ENCODE measurements around the gene CR1L. TPM values are rescaled to one million over a fixed set of nuclear protein-coding genes. Genes with fewer than 3 reads are reported as not detected.

Gene CR1L
- total RNA-seq, 1 donor from 2014 or later = 0.60 TPM

GRCh38 chr1:207669528-207670009 lies 24.6 kb downstream of the CR1L start:
- Mint-ChIP-seq H3K36me3 (ENCODE audit: low read depth) (no peaks in the 10 kb centered on the region), H3K27me3 (peaks cover 38% of the 10 kb centered on the region), H3K4me1 (peaks cover 18% of the 10 kb centered on the region), H3K4me3 (peak overlapping the region; percentile 66), H3K9me3 (peaks cover 12% of the 10 kb centered on the region), H3K27ac (no peak overlapping the region)
- CTCF ChIA-PET = no interaction called here
- intact Hi-C loops (cut with micrococcal nuclease) = no loop called here
- POLR2A ChIA-PET = no interaction called here
- TF ChIP-seq CTCF (IDR thresholded peaks at IDR 0.05) = no peak
- ATAC-seq (ENCODE audit: low read depth) (no peak), DNase-seq (no peak)

- peaks cover 37% of the 10 kb centered on the region for H3K27me3 Mint-ChIP-seq
- POLR2A ChIA-PET = no interaction called here
- H3K4me1 Mint-ChIP-seq = peaks cover 18% of the 10 kb centered on the region
- no peaks in the 10 kb centered on the region for H3K36me3 Mint-ChIP-seq (ENCODE audit: low read depth)
- DNase-seq (no peak), ATAC-seq (ENCODE audit: low read depth) (peak; percentile 42)
- intact Hi-C loops (cut with micrococcal nuclease) = no loop called here
- H3K4me3 Mint-ChIP-seq = peak overlapping the region; percentile 66
- no peak for TF ChIP-seq CTCF (IDR thresholded peaks at IDR 0.05)
- CTCF ChIA-PET = no interaction called here
- H3K27ac Mint-ChIP-seq = peak overlapping the region; percentile 13
- H3K9me3 Mint-ChIP-seq = peaks cover 12% of the 10 kb centered on the region
Observed at GRCh38 chr1:207670192-207670591, 25.3 kb downstream of the CR1L start.

GRCh38 chr1:207670997-207671396 lies 26.1 kb downstream of the CR1L start:
- H3K27ac Mint-ChIP-seq = no peak overlapping the region
- H3K9me3 Mint-ChIP-seq = peaks cover 11% of the 10 kb centered on the region
- intact Hi-C loops (cut with micrococcal nuclease) = no loop called here
- H3K36me3 Mint-ChIP-seq (ENCODE audit: low read depth) = no peaks in the 10 kb centered on the region
- DNase-seq (no peak), ATAC-seq (ENCODE audit: low read depth) (no peak)
- peaks cover 20% of the 10 kb centered on the region for H3K4me1 Mint-ChIP-seq
- no peak for TF ChIP-seq CTCF (IDR thresholded peaks at IDR 0.05)
- ChIA-PET CTCF (no interaction called here), POLR2A (no interaction called here)
- peaks cover 35% of the 10 kb centered on the region for H3K27me3 Mint-ChIP-seq
- H3K4me3 Mint-ChIP-seq = no peak overlapping the region

- Mint-ChIP-seq H3K4me3 (no peak overlapping the region), H3K27ac (no peak overlapping the region), H3K27me3 (peaks cover 23% of the 10 kb centered on the region), H3K4me1 (peaks cover 20% of the 10 kb centered on the region), H3K36me3 (ENCODE audit: low read depth) (no peaks in the 10 kb centered on the region), H3K9me3 (no peaks in the 10 kb centered on the region)
- ChIA-PET CTCF (interaction anchor here (0.6 kb wide), 1 partner anchor 18 kb away, joined by 3 read pairs; no protein-coding TSS in a partner anchor), POLR2A (no interaction called here)
- ATAC-seq (ENCODE audit: low read depth) = no peak
- no peak for TF ChIP-seq CTCF (IDR thresholded peaks at IDR 0.05)
- DNase-seq = no peak
- intact Hi-C loops (cut with micrococcal nuclease) = loop anchor here (2.0 kb wide), 1 partner anchor 52 kb away; no protein-coding TSS in a partner anchor
Observed at GRCh38 chr1:207672522-207673130, 27.7 kb downstream of the CR1L start.

- CTCF ChIA-PET = no interaction called here
- Mint-ChIP-seq H3K36me3 (ENCODE audit: low read depth) (no peaks in the 10 kb centered on the region), H3K4me3 (no peak overlapping the region), H3K27ac (no peak overlapping the region), H3K27me3 (peaks cover 20% of the 10 kb centered on the region), H3K4me1 (peaks cover 20% of the 10 kb centered on the region), H3K9me3 (no peaks in the 10 kb centered on the region)
- intact Hi-C loops (cut with micrococcal nuclease) = loop anchor here (2.0 kb wide), 1 partner anchor 53 kb away; no protein-coding TSS in a partner anchor
- no peak for DNase-seq
- TF ChIP-seq CTCF (IDR thresholded peaks at IDR 0.05) = no peak
- no peak for ATAC-seq (ENCODE audit: low read depth)
- POLR2A ChIA-PET = no interaction called here
Observed at GRCh38 chr1:207673399-207673798, 28.5 kb downstream of the CR1L start.

Data from activated B cell treated with CpG ODN at 0.5 μM for 24 hours (primary cell).